Measurements from ENCODE around the gene RGS9.

- TF ChIP-seq POLR2A (IDR thresholded peaks at IDR 0.05) (no peak), CTCF (IDR thresholded peaks at IDR 0.05) (no peak)
These were observed 21.3 kb upstream of the RGS9 start for GRCh38 chr17:65115839-65116238.
